Adrenal gland (tissue), 12 donors: ENCODE data around the gene CARD9. TPM values are rescaled to one million over a fixed set of nuclear protein-coding genes. Genes with fewer than 3 reads are reported as not detected.

ENCODE experiments used
- DNase-seq, 7 donors: peaks; one replicate each; pipeline ENCODE4 v3.0.0-alpha.2; 2019 to 2020
- H3K27ac ChIP-seq, 5 donors: fragments of 200-600 bp; sonication (generic) in 4 of 5; 1 replicate in 3 of 5; 2 replicates in 2 of 5; pipeline versions ENCODE4 v1.5.1 to v1.8.0; 2016 to 2020; ENCODE audit warnings: mild to moderate bottlenecking in 1 of 5
- H3K27me3 ChIP-seq: fragments of 200-600 bp; 2 replicates; pipeline ENCODE4 v1.8.0; 2021
- H3K36me3 ChIP-seq, 2 donors: fragments of 200-600 bp; replicated peaks in 1 of 2; 1 replicate in 1 of 2; 2 replicates in 1 of 2; pipeline versions ENCODE4 v1.5.1 to v1.8.0; 2018 to 2022
- H3K4me1 ChIP-seq, 2 donors: fragments of 200-600 bp; replicated peaks in 1 of 2; 1 replicate in 1 of 2; 2 replicates in 1 of 2; pipeline versions ENCODE4 v1.5.1 to v1.8.0; 2018 to 2021
- H3K4me3 ChIP-seq, 4 donors: fragments of 200-600 bp; sonication (generic) in 3 of 4; one replicate each; pipeline ENCODE4 v1.5.1; 2016 to 2018
- H3K9me3 ChIP-seq, 3 donors: fragments of 200-600 bp; sonication (generic) in 1 of 3; replicated peaks in 1 of 3; 1 replicate in 2 of 3; 2 replicates in 1 of 3; pipeline versions ENCODE4 v1.5.1 to v1.8.0; 2016 to 2021
- CTCF ChIP-seq, 6 experiments: fragments of 450-650 bp in 4 of 6; fragments of 200-600 bp in 2 of 6; sonication (generic) in 1 of 6; IDR thresholded peaks; 1 replicate in 5 of 6; 2 replicates in 1 of 6; pipeline versions ENCODE4 v1.5.1 to v1.8.0; 2016 to 2021; ENCODE audit warnings: antibody characterized with exemption in 6 of 6, mild to moderate bottlenecking in 2 of 6, moderate library complexity in 1 of 6
- POLR2A ChIP-seq, 2 donors: fragments of 450-650 bp; IDR thresholded peaks; one replicate each; pipeline ENCODE4 v1.6.1; 2017; ENCODE audit warnings: antibody characterized with exemption in 2 of 2, mild to moderate bottlenecking in 2 of 2, moderate library complexity in 1 of 2
- WGBS, 4 donors: extraction: QIAGEN DNeasy Blood & Tissue Kit in 2 of 4; methylation state at CpG; one replicate each; pipeline versions ENCODE4 v1.1.5 to v1.1.7; 2013 to 2017; 5-methylcytosine and 5-hydroxymethylcytosine counted together
- intact Hi-C, 2 donors: fragments of 100-400 bp; cut with DNase I; formaldehyde crosslinking; loops; one replicate each; pipeline versions ENCODE4 v1.14.1 to v1.15.0; 2022 to 2023
- polyA plus RNA-seq, 3 donors: library from polyadenylated mRNA; stranded (reverse); fragments of 200-250 nt in 2 of 3; fragments of 350-450 nt in 1 of 3; fragmentation: Illumina TruSeq in 1 of 3; extraction: RNeasy Lipid Tissue Mini Kit (QIAGEN cat#74804) in 1 of 3; gene quantifications; one replicate each; pipeline ENCODE4 v1.2.3, GENCODE V29; 2013 to 2014
- total RNA-seq, 9 donors: library from RNA; depleted of rRNA in 4 of 9; stranded (reverse); fragments of >200 nt in 4 of 9; fragments of 120-200 nt in 1 of 9; fragmentation: NEBNext Ultra II Directional in 1 of 9; extraction: Animal tissue kit (Norgen Biotek cat#: 25700) in 1 of 9; gene quantifications; one replicate each; pipeline versions ENCODE4 v1.1.0 to v1.2.4, GENCODE V29; 2013 to 2023
- donor health status: healthy with polysubstance abuse.
- donor health status: Bipolar disorder and iron deficiency.
- donor health status: DM: yes; HTN: yes; CAD: no.
- donor health status: DM: no; HTN: no; CAD: no.
- donor health status: DM: no; HTN: no; CAD: no.
- donor health status: DM: yes; HTN: yes; CAD: no.

Gene CARD9
- total and polyA plus RNA-seq, 12 donors = 0.35 to 10.6 (median 4.0) TPM

GRCh38 chr9:136377341-136378169 lies 4.1 kb upstream of the CARD9 start:
- WGBS, 4 donors = 60 to 81% (median 74%) methylated on average over 2 to 32 of the region's 32 CpGs
- TF ChIP-seq POLR2A (IDR thresholded peaks at IDR 0.05) (no peak), CTCF (IDR thresholded peaks at IDR 0.05) (no peak)
- intact Hi-C loops = no loop called here
- no peak overlapping the region for H3K4me3 ChIP-seq
- peaks cover 0 to 4% of the 10 kb centered on the region in 2 donors for H3K4me1 ChIP-seq
- H3K36me3 ChIP-seq = peaks cover 0 to 32% of the 10 kb centered on the region in 2 donors
- no peaks in the 10 kb centered on the region for H3K9me3 ChIP-seq
- no peak for DNase-seq
- no peak overlapping the region for H3K27ac ChIP-seq
- no peaks in the 10 kb centered on the region for H3K27me3 ChIP-seq

- no peak for TF ChIP-seq POLR2A (IDR thresholded peaks at IDR 0.05)
- TF ChIP-seq CTCF (IDR thresholded peaks at IDR 0.05) = no peak
- WGBS, 4 donors = 63 to 80% (median 72%) methylated on average over 6 to 8 of the region's 8 CpGs
- intact Hi-C loops = no loop called here
- Histone ChIP-seq H3K27ac (no peak overlapping the region), H3K27me3 (no peaks in the 10 kb centered on the region), H3K4me3 (no peak overlapping the region), H3K4me1 (peaks cover 0 to 9% of the 10 kb centered on the region in 2 donors), H3K36me3 (peaks cover 0 to 21% of the 10 kb centered on the region in 2 donors), H3K9me3 (no peaks in the 10 kb centered on the region)
- no peak for DNase-seq
Observed at GRCh38 chr9:136376457-136376856, 3.0 kb upstream of the CARD9 start.

- Histone ChIP-seq H3K4me3 (no peak overlapping the region), H3K27me3 (no peaks in the 10 kb centered on the region), H3K4me1 (peaks cover 0 to 9% of the 10 kb centered on the region in 2 donors), H3K9me3 (no peaks in the 10 kb centered on the region), H3K36me3 (peaks cover 0 to 12% of the 10 kb centered on the region in 2 donors), H3K27ac (no peak overlapping the region)
- WGBS, 4 donors = 58 to 67% (median 62%) methylated on average over 7 to 12 of the region's 12 CpGs
- TF ChIP-seq CTCF (IDR thresholded peaks at IDR 0.05) (peak in 1 of 6 experiments; percentile 7), POLR2A (IDR thresholded peaks at IDR 0.05) (no peak)
- no peak for DNase-seq
- intact Hi-C loops = no loop called here
Observed at GRCh38 chr9:136375096-136375495, 1.6 kb upstream of the CARD9 start.

GRCh38 chr9:136374183-136374575 lies 710 bp upstream of the CARD9 start:
- Histone ChIP-seq H3K4me3 (no peak overlapping the region), H3K27ac (peak overlapping the region in 1 of 5 donors; percentile 78), H3K9me3 (no peaks in the 10 kb centered on the region), H3K36me3 (peaks cover 0 to 5% of the 10 kb centered on the region in 2 donors), H3K27me3 (no peaks in the 10 kb centered on the region), H3K4me1 (peaks cover 0 to 9% of the 10 kb centered on the region in 2 donors)
- TF ChIP-seq POLR2A (IDR thresholded peaks at IDR 0.05) = no peak
- no peak for TF ChIP-seq CTCF (IDR thresholded peaks at IDR 0.05)
- WGBS, 4 donors = 84 to 93% (median 86%) methylated on average over 5 to 14 of the region's 14 CpGs
- DNase-seq = no peak
- intact Hi-C loops = no loop called here
